CD4-positive, alpha-beta memory T cell (primary cell): ENCODE results near the gene DENND4A. TPM values are rescaled to one million over a fixed set of nuclear protein-coding genes. Genes with fewer than 3 reads are reported as not detected.
"Not testable (repeated sequence)": the region's sequence is repeated elsewhere in the genome, so short reads cannot be mapped to it uniquely, and the experiment has no call there.

Source experiments
- CTCF ChIA-PET: fragments of 350-600 bp; sonication (Branson Sonifier 250); formaldehyde crosslinking; loops from one replicate; lab custom pipeline; 2021; ENCODE audit warnings: inconsistent platforms; ENCODE audit not compliant: partially characterized antibody; lab: Charles Lee
- POLR2A ChIA-PET: fragments of 350-600 bp; sonication (Branson Sonifier 250); formaldehyde crosslinking; loops from one replicate; lab custom pipeline; 2021; ENCODE audit not compliant: partially characterized antibody; lab: Charles Lee
- DNase-seq, 5 donors: peaks; one replicate each; pipeline versions ENCODE4 v3.0.0 to v3.0.0-alpha.2; 2020 to 2022; ENCODE audit warnings: mixed read lengths in 1 of 5
- H3K27ac ChIP-seq: one replicate; pipeline ENCODE4 v1.7.0; 2013; ENCODE audit warnings: low read depth, low read length
- H3K27me3 ChIP-seq: 2 replicates; pipeline ENCODE4 v1.7.0; 2013; ENCODE audit warnings: mild to moderate bottlenecking, low read length, moderate library complexity; ENCODE audit not compliant: insufficient read depth
- H3K36me3 ChIP-seq: 2 replicates; pipeline ENCODE4 v1.7.0; 2013; ENCODE audit warnings: mild to moderate bottlenecking, low read length, moderate library complexity; ENCODE audit not compliant: insufficient read depth
- H3K4me1 ChIP-seq: 2 replicates; pipeline ENCODE4 v1.7.0; 2013; ENCODE audit warnings: mild to moderate bottlenecking, low read length, moderate library complexity; ENCODE audit not compliant: insufficient read depth
- H3K4me3 ChIP-seq, 2 donors: one replicate each; pipeline ENCODE4 v1.7.0; 2013; ENCODE audit warnings: low read length in 2 of 2, mild to moderate bottlenecking in 1 of 2
- H3K9me3 ChIP-seq, 2 donors: one replicate each; pipeline ENCODE4 v1.7.0; 2013; ENCODE audit warnings: low read length in 2 of 2, control low read depth in 1 of 2; ENCODE audit not compliant: control insufficient read depth in 1 of 2
- H3K27ac Mint-ChIP-seq, 7 donors: one replicate each; pipeline ENCODE4 v1.8.0; 2020 to 2021; ENCODE audit warnings: mixed read lengths in 7 of 7, mild to moderate bottlenecking in 6 of 7, inconsistent platforms in 3 of 7, moderate library complexity in 3 of 7
- H3K27me3 Mint-ChIP-seq, 2 donors: one replicate each; pipeline ENCODE4 v1.8.0; 2020 to 2021; ENCODE audit warnings: mixed read lengths in 2 of 2
- H3K36me3 Mint-ChIP-seq, 2 donors: one replicate each; pipeline ENCODE4 v1.8.0; 2020 to 2021; ENCODE audit warnings: mixed read lengths in 2 of 2, inconsistent platforms in 1 of 2, mild to moderate bottlenecking in 1 of 2
- H3K4me1 Mint-ChIP-seq, 4 donors: one replicate each; pipeline ENCODE4 v1.8.0; 2020 to 2021; ENCODE audit warnings: mixed read lengths in 4 of 4, mild to moderate bottlenecking in 1 of 4
- H3K4me3 Mint-ChIP-seq, 8 donors: one replicate each; pipeline ENCODE4 v1.8.0; 2020 to 2021; ENCODE audit warnings: mixed read lengths in 8 of 8, mild to moderate bottlenecking in 7 of 8, moderate library complexity in 6 of 8, inconsistent platforms in 3 of 8
- H3K9me3 Mint-ChIP-seq, 8 donors: one replicate each; pipeline ENCODE4 v1.8.0; 2020 to 2021; ENCODE audit warnings: mixed read lengths in 8 of 8, mild to moderate bottlenecking in 5 of 8, inconsistent platforms in 3 of 8, moderate library complexity in 1 of 8
- intact Hi-C: fragments of 100-400 bp; cut with micrococcal nuclease; formaldehyde crosslinking; loops from one replicate; pipeline ENCODE4 v1.15.1; 2023
- polyA plus RNA-seq, 2 donors: library from polyadenylated mRNA; unstranded; fragments of 300-500 nt; fragmentation: Illumina TruSeq; gene quantifications; one replicate each; pipeline ENCODE4 v1.2.3, GENCODE V29; 2021
- total RNA-seq, 2 experiments: library from RNA; stranded (reverse); gene quantifications; one replicate each; pipeline ENCODE4 v1.2.3, GENCODE V29; 2021

The DENND4A gene
- total and polyA plus RNA-seq, 4 experiments from 2014 or later = 8.4 to 69.4 (median 42.2) TPM

- POLR2A ChIA-PET, H3K9me3 ChIP-seq, H3K4me3 ChIP-seq, H3K27me3 Mint-ChIP-seq, DNase-seq, CTCF ChIA-PET, H3K4me3 Mint-ChIP-seq, H3K27me3 ChIP-seq, H3K9me3 Mint-ChIP-seq, H3K27ac ChIP-seq, H3K4me1 Mint-ChIP-seq, H3K4me1 ChIP-seq: not testable (repeated sequence)
- H3K36me3 ChIP-seq = peaks cover 12% of the 10 kb centered on the region
- Mint-ChIP-seq H3K36me3 (peaks cover 34 to 66% of the 10 kb centered on the region in 2 donors), H3K27ac (peak overlapping the region in 1 of 7 donors; percentile 37)
- intact Hi-C loops = loop anchor here (5.0 kb wide), 1 partner anchor 94 kb away; no protein-coding TSS in a partner anchor
Measured at GRCh38 chr15:65733599-65733998, 58.5 kb downstream of the DENND4A start.

GRCh38 chr15:65732698-65733097 is 59.4 kb downstream of the DENND4A start:
- DNase-seq = no peak
- ChIA-PET POLR2A (interaction anchor here (0.6 kb wide), 1 partner anchor 42 kb away, joined by 3 read pairs; no protein-coding TSS in a partner anchor), CTCF (interaction anchor here (0.8 kb wide), 1 partner anchor 12 kb away, joined by 5 read pairs; no protein-coding TSS in a partner anchor)
- Histone ChIP-seq H3K27me3 (no peaks in the 10 kb centered on the region), H3K27ac (no peak overlapping the region), H3K4me1 (no peaks in the 10 kb centered on the region), H3K9me3 (no peaks in the 10 kb centered on the region), H3K36me3 (peaks cover 11% of the 10 kb centered on the region), H3K4me3 (no peak overlapping the region)
- no peak overlapping the region for H3K4me3 Mint-ChIP-seq
- peaks cover 0 to 7% (median 3%) of the 10 kb centered on the region in 4 donors for H3K4me1 Mint-ChIP-seq
- peaks cover 30 to 60% of the 10 kb centered on the region in 2 donors for H3K36me3 Mint-ChIP-seq
- H3K9me3 Mint-ChIP-seq = no peaks in the 10 kb centered on the region
- intact Hi-C loops = loop anchor here (5.0 kb wide), 1 partner anchor 95 kb away; no protein-coding TSS in a partner anchor
- no peak overlapping the region for H3K27ac Mint-ChIP-seq
- H3K27me3 Mint-ChIP-seq = no peaks in the 10 kb centered on the region

GRCh38 chr15:65731926-65732325 is 60.2 kb downstream of the DENND4A start:
- Histone ChIP-seq H3K9me3 (no peaks in the 10 kb centered on the region), H3K4me1 (no peaks in the 10 kb centered on the region), H3K27me3 (no peaks in the 10 kb centered on the region), H3K4me3 (no peak overlapping the region), H3K36me3 (peaks cover 6% of the 10 kb centered on the region), H3K27ac (no peak overlapping the region)
- Mint-ChIP-seq H3K4me1 (peaks cover 0 to 5% (median 2%) of the 10 kb centered on the region in 4 donors), H3K27ac (peak overlapping the region in 4 of 7 donors; percentile 1 to 82 (median 49)), H3K36me3 (peaks cover 24 to 53% of the 10 kb centered on the region in 2 donors), H3K4me3 (no peak overlapping the region), H3K27me3 (no peaks in the 10 kb centered on the region), H3K9me3 (no peaks in the 10 kb centered on the region)
- ChIA-PET CTCF (no interaction called here), POLR2A (no interaction called here)
- no peak for DNase-seq
- intact Hi-C loops = loop anchor here (5.0 kb wide), 1 partner anchor 95 kb away; no protein-coding TSS in a partner anchor

GRCh38 chr15:65730549-65731172 is 61.4 kb downstream of the DENND4A start:
- H3K4me3 ChIP-seq = no peak overlapping the region
- Mint-ChIP-seq H3K4me3 (no peak overlapping the region), H3K4me1 (peaks cover 0 to 5% (median 2%) of the 10 kb centered on the region in 4 donors), H3K27me3 (no peaks in the 10 kb centered on the region), H3K27ac (peak overlapping the region in 5 of 7 donors; percentile 2 to 18 (median 8)), H3K36me3 (peaks cover 23 to 52% of the 10 kb centered on the region in 2 donors), H3K9me3 (no peaks in the 10 kb centered on the region)
- intact Hi-C loops = loop anchor here (5.0 kb wide), 1 partner anchor 97 kb away; no protein-coding TSS in a partner anchor
- no peaks in the 10 kb centered on the region for H3K4me1 ChIP-seq
- H3K27ac ChIP-seq = no peak overlapping the region
- no peaks in the 10 kb centered on the region for H3K9me3 ChIP-seq
- H3K27me3 ChIP-seq = no peaks in the 10 kb centered on the region
- CTCF ChIA-PET = interaction anchor here (1.1 kb wide), 2 partner anchors 55 to 98 kb away, joined by 3 to 7 read pairs; no protein-coding TSS in a partner anchor
- H3K36me3 ChIP-seq = peaks cover 7% of the 10 kb centered on the region
- POLR2A ChIA-PET = interaction anchor here (1.0 kb wide), 1 partner anchor 102 kb away, joined by 4 read pairs; no protein-coding TSS in a partner anchor
- no peak for DNase-seq

- DNase-seq = no peak
- H3K9me3 Mint-ChIP-seq = no peaks in the 10 kb centered on the region
- H3K4me3 Mint-ChIP-seq = no peak overlapping the region
- H3K36me3 Mint-ChIP-seq = peaks cover 40 to 50% of the 10 kb centered on the region in 2 donors
- peak overlapping the region in 2 of 7 donors; percentile 14 to 78 for H3K27ac Mint-ChIP-seq
- Histone ChIP-seq H3K9me3 (no peaks in the 10 kb centered on the region), H3K36me3 (peaks cover 19% of the 10 kb centered on the region), H3K27ac (no peak overlapping the region), H3K4me1 (no peaks in the 10 kb centered on the region), H3K4me3 (no peak overlapping the region), H3K27me3 (no peaks in the 10 kb centered on the region)
- H3K4me1 Mint-ChIP-seq = peaks cover 0 to 5% (median 0%) of the 10 kb centered on the region in 4 donors
- H3K27me3 Mint-ChIP-seq = no peaks in the 10 kb centered on the region
- intact Hi-C loops = loop anchor here (10.0 kb wide), 1 partner anchor 50 kb away; no protein-coding TSS in a partner anchor
- ChIA-PET CTCF (interaction anchor here (0.6 to 1.3 kb wide), 3 partner anchors 90 to 560 kb away, joined by 3 to 4 read pairs (median 4); no protein-coding TSS in a partner anchor), POLR2A (interaction anchor here (0.6 kb wide), 1 partner anchor 18 kb away, joined by 4 read pairs; no protein-coding TSS in a partner anchor)
Measured at GRCh38 chr15:65724464-65725215, 67.5 kb downstream of the DENND4A start.

GRCh38 chr15:65723876-65724275 is 68.2 kb downstream of the DENND4A start:
- Mint-ChIP-seq H3K4me1 (peaks cover 0 to 5% (median 0%) of the 10 kb centered on the region in 4 donors), H3K27ac (no peak overlapping the region), H3K36me3 (peaks cover 42 to 51% of the 10 kb centered on the region in 2 donors), H3K4me3 (no peak overlapping the region), H3K9me3 (no peaks in the 10 kb centered on the region), H3K27me3 (no peaks in the 10 kb centered on the region)
- Histone ChIP-seq H3K27me3 (no peaks in the 10 kb centered on the region), H3K9me3 (no peaks in the 10 kb centered on the region), H3K36me3 (peaks cover 19% of the 10 kb centered on the region), H3K27ac (no peak overlapping the region), H3K4me1 (no peaks in the 10 kb centered on the region), H3K4me3 (no peak overlapping the region)
- CTCF ChIA-PET = interaction anchor here (1.3 kb wide), 1 partner anchor 113 kb away, joined by 3 read pairs; no protein-coding TSS in a partner anchor
- POLR2A ChIA-PET = interaction anchor here (0.6 kb wide), 1 partner anchor 18 kb away, joined by 4 read pairs; no protein-coding TSS in a partner anchor
- intact Hi-C loops = loop anchor here (2.0 to 10.0 kb wide), 2 partner anchors 15 to 49 kb away; no protein-coding TSS in a partner anchor
- DNase-seq = no peak
